Measurements from ENCODE around the gene SLC1A1.

Gene SLC1A1

GRCh38 chr9:4620057-4620765, 129.9 kb downstream of the SLC1A1 start:
- no peak for DNase-seq (ENCODE audit: low read depth)

DNA sequence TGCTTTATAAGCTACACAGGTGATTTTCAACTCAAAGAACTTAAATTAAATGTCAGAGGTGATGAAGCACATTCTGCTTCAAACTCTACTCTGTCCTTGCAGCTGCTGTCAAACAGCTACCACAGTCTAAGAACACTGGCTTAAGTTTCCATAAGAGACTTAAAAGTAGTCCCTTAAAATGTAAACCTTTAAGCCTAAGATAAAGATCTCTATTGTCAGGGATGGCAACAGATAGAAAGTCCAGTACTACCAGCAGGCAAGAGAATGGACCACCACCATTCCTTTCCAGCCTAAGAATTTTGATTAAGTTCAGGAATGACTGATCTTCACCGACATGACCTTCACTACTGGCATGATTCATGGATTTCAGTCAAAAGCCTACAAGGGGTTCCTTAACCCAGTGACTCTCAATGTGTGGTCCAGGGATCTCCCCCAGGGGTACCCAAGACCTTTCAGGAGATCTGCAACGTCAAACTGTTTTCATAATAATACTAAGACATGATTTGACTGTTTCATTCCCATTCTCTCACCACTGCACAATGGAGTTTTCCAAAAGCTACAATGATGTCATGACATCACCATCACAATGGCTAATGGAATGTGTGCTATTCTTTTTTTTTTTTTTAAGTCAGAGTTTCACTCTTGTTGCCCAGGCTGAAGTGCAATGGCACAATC, 130.8 kb downstream of the SLC1A1 start:
- DNase-seq (ENCODE audit: low read depth) = no peak

DNA sequence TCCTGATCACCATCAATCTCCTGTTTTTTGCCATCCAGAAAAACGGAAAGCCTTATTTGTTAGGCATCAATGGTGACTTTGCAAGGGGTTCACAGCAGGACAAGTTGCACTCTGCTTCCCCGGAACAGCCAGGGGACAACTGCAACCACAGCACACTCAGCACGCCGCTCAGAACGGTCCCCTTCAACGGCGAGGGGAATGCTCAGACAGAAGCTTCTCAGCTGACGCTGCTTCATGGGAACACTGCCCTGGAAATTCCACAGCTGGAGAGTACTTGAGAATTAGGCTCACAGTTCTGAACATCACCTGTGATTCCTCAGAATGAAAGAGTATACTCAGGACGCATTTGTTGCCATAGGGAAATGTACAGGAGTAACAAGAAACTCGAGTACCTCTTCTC, 131.7 kb downstream of the SLC1A1 start:
- no peak for DNase-seq (ENCODE audit: low read depth)

GRCh38 chr9:4630836-4631235, 140.6 kb downstream of the SLC1A1 start:
- no peak for DNase-seq (ENCODE audit: low read depth)
